ENCODE data around the gene TMEM59.
"Not testable (repeated sequence)": the region's sequence is repeated elsewhere in the genome, so short reads cannot be mapped to it uniquely, and the experiment has no call there.

Gene TMEM59

GRCh38 chr1:54037476-54037875 is 15.5 kb downstream of the TMEM59 start:
- no peak overlapping the region for H3K9ac ChIP-seq
- no peak overlapping the region for H3K4me3 ChIP-seq
- TF ChIP-seq Cebpa-rat (IDR thresholded peaks at IDR 0.05): no peak
- no peaks in the 10 kb centered on the region for H3K9me3 ChIP-seq
- no peaks in the 10 kb centered on the region for H4K20me1 ChIP-seq
- H3K27me3 ChIP-seq: no peaks in the 10 kb centered on the region
- no peaks in the 10 kb centered on the region for H3K4me1 ChIP-seq
- H3K36me3 ChIP-seq: peaks cover 93% of the 10 kb centered on the region
- H3K4me2 ChIP-seq: no peak overlapping the region
- H3K27ac ChIP-seq: no peak overlapping the region

DNA sequence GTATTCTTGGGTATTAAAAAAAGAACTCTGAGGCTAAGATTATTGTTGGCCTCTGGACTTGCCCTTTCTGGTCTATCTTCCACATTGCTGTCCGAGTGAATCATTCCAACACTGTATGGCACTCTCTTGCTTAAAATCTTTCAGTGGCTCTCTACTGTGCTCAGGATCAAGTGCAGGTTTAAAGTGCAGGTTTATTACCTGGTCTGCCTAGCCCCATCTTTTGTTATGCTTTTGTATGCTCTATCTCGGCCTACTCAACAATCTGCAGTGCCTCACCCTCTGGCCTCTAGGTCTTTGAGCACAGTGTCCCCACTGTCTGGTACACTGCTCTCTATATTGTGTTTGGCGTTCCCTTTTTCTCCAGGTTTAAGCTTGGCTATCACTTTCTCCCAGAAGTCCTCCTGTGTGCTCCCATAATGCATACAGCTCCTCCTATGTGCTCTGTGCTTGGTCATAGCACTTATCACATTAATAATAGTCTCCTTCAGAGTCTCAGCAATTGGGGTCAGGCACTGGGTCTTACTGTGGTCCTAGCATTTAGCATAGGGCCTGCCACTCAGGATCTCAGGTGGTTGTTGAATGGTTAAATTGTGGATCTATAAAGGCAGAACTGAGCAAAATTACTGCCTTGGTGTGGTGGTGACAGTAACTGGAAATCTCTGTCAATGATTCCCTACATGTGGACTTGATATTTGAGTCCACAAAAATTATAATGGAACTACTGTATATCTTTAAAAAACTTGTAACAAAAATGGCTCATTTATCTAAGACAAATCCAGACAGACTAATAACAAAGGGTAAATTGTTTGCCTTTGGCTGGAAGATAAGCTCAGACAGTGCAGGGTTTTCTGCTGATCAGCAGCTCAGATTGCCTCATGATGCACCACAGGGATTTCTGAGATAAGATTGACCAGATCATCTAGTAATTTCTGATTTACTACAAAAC is 24.4 kb downstream of the TMEM59 start:
- Histone ChIP-seq H3K4me1 (no peaks in the 10 kb centered on the region), H3K27ac (no peak overlapping the region), H4K20me1 (no peaks in the 10 kb centered on the region), H3K36me3 (peaks cover 46% of the 10 kb centered on the region), H3K27me3 (no peaks in the 10 kb centered on the region), H3K9ac (no peak overlapping the region), H3K4me3 (no peak overlapping the region), H3K9me3 (0 out of 2 replicates have a peak, but pooled peaks cover 3% of the 10 kb centered on the region), H3K4me2 (no peak overlapping the region)
- TF ChIP-seq Cebpa-rat (IDR thresholded peaks at IDR 0.05): no peak

DNA sequence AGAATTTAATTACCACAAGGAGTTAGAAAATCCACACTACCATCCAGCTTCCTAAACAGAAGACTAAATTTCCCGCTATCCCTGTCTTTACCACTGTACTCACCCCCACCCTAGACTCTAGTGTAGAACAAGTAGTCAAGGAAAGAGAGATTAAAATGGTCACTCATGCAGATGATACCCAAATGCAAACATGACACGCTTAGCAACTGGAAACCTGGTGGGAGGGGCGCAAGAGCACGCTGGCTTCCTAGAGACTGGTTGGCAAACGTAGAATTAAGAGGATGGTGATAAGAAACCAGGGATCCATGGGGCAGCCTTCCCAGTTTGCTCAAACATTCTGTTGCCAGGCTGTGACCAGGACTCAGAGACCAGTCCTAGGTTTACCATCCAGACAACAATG is 25.2 kb downstream of the TMEM59 start:
- no peak for TF ChIP-seq Cebpa-rat (IDR thresholded peaks at IDR 0.05)
- peaks cover 39% of the 10 kb centered on the region for H3K36me3 ChIP-seq
- H3K4me2 ChIP-seq: no peak overlapping the region

GRCh38 chr1:54024811-54025210 is 28.2 kb downstream of the TMEM59 start:
- H4K20me1 ChIP-seq, H3K27me3 ChIP-seq, H3K4me1 ChIP-seq: not testable (repeated sequence)

More for the DNA sequence above, 25.2 kb downstream of the TMEM59 start:
- Histone ChIP-seq H4K20me1 (no peaks in the 10 kb centered on the region), H3K9me3 (0 out of 2 replicates have a peak, but pooled peaks cover 3% of the 10 kb centered on the region), H3K9ac (no peak overlapping the region), H3K27me3 (no peaks in the 10 kb centered on the region), H3K4me1 (no peaks in the 10 kb centered on the region), H3K27ac (no peak overlapping the region), H3K4me3 (no peak overlapping the region)

GRCh38 chr1:54024358-54024757 is 28.6 kb downstream of the TMEM59 start:
- no peak overlapping the region for H3K27ac ChIP-seq
- H4K20me1 ChIP-seq: no peaks in the 10 kb centered on the region
- H3K9ac ChIP-seq: no peak overlapping the region
- no peak overlapping the region for H3K4me2 ChIP-seq
- H3K4me3 ChIP-seq: no peak overlapping the region
- no peak for TF ChIP-seq Cebpa-rat (IDR thresholded peaks at IDR 0.05)
- no peaks in the 10 kb centered on the region for H3K27me3 ChIP-seq
- 0 out of 2 replicates have a peak, but pooled peaks cover 3% of the 10 kb centered on the region for H3K9me3 ChIP-seq
- H3K36me3 ChIP-seq: peaks cover 6% of the 10 kb centered on the region; the same call in 1 of the 2 replicates
- no peaks in the 10 kb centered on the region for H3K4me1 ChIP-seq

More at GRCh38 chr1:54024811-54025210, 28.2 kb downstream of the TMEM59 start:
- H3K4me2 ChIP-seq, H3K27ac ChIP-seq, H3K4me3 ChIP-seq, H3K36me3 ChIP-seq, H3K9ac ChIP-seq, H3K9me3 ChIP-seq: not testable (repeated sequence)

DNA sequence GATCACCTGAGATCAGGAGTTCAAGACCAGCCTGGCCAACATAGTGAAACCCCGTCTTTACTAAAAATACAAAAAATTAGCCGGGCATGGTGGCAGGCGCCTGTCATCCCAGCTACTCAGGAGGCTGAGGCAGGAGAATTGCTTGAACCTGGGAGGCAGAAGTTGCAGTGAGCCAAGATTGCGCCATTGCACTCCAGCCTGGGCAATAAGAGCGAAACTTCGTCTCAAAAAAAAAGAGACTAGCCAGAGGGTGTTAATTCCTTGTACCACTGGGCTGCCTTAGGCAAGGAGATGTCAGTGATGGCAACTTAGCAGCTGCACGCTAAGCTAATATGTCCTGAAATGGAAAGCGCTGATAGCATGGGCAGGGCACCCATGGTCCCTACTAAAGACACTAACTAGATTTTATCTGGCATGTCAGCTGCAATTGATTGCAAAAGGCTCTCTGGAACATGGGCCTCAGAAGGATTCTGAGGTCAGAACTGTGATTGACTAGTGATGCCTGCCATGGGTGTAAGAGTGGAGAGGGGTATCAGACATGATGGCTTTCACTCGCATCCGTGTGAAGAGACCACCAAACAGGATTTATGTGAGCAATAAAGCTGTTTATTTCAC is 33.3 kb downstream of the TMEM59 start:
- H3K36me3 ChIP-seq, H3K4me3 ChIP-seq, H3K27me3 ChIP-seq, H3K27ac ChIP-seq, H3K4me2 ChIP-seq, H4K20me1 ChIP-seq, H3K9ac ChIP-seq, H3K4me1 ChIP-seq, H3K9me3 ChIP-seq: not testable (repeated sequence)

DNA sequence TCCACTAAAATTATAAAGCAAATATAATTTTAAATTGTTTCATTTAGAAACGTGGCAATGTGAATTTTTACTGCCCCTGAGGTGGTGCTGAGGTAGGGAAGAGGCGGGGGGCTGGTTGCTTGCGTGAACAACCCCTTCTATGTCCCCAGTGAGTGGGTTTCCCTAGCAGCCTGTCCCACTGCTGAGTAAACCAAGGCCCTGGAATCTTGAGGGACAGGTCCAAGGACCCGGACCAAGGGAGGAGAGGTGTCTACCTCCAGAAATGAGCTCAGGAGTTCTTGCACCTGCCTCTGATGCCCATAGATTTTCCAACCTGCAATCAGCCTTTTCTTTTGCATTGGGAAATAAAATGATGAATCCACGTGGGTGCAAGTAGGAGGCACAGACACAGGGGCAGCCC is 34.4 kb downstream of the TMEM59 start:
- H3K9ac ChIP-seq: no peak overlapping the region
- no peaks in the 10 kb centered on the region for H3K9me3 ChIP-seq
- H3K4me2 ChIP-seq: no peak overlapping the region
- no peak overlapping the region for H3K4me3 ChIP-seq
- no peak for TF ChIP-seq Cebpa-rat (IDR thresholded peaks at IDR 0.05)
- no peaks in the 10 kb centered on the region for H3K36me3 ChIP-seq
- no peaks in the 10 kb centered on the region for H4K20me1 ChIP-seq
- H3K27ac ChIP-seq: no peak overlapping the region
- no peaks in the 10 kb centered on the region for H3K27me3 ChIP-seq
- H3K4me1 ChIP-seq: no peaks in the 10 kb centered on the region

DNA sequence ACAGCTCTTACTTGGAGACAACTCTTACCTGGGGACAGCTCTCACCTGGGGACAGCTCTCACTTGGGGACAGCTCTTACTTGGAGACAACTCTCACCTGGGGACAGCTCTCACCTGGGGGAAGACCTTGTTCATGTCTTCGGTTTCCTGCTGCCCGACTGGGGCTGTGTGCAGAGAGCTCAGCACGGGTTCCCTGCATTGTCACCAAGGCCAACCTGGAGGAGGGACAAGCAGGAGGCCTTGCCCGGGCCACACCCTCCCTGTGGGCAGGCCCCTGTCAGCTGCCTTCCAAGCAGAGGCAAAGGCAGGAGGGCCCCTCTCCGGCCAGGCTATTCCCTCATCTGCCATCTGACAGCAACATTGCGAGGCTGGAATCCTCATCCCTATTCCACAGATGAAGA is 35.0 kb downstream of the TMEM59 start, which contains the start of gene LDLRAD1:
LDLRAD1 (minus strand) TSS at position 208 of the 400 bp plus-strand sequence; CDS start at position 134, 74 bp downstream.
- H3K9ac ChIP-seq: no peak within 1 kb of the TSS
- no peaks in the 10 kb centered on the region for H4K20me1 ChIP-seq
- no peaks in the 10 kb centered on the region for H3K4me1 ChIP-seq
- H3K27me3 ChIP-seq: no peaks in the 10 kb centered on the region
- no peak within 1 kb of the TSS for H3K27ac ChIP-seq
- no peak within 1 kb of the TSS for H3K4me3 ChIP-seq
- no peak within 1 kb of the TSS for H3K4me2 ChIP-seq
- no peak for TF ChIP-seq Cebpa-rat (IDR thresholded peaks at IDR 0.05)
- H3K9me3 ChIP-seq: no peaks in the 10 kb centered on the region
- H3K36me3 ChIP-seq: no peaks in the 10 kb centered on the region

- no peak overlapping the region for H3K27ac ChIP-seq
- no peaks in the 10 kb centered on the region for H3K27me3 ChIP-seq
- no peak for TF ChIP-seq Cebpa-rat (IDR thresholded peaks at IDR 0.05)
- no peak overlapping the region for H3K4me2 ChIP-seq
- no peaks in the 10 kb centered on the region for H3K36me3 ChIP-seq
- H3K4me1 ChIP-seq: no peaks in the 10 kb centered on the region
- no peaks in the 10 kb centered on the region for H3K9me3 ChIP-seq
- H3K9ac ChIP-seq: no peak overlapping the region
- no peak overlapping the region for H3K4me3 ChIP-seq
- no peaks in the 10 kb centered on the region for H4K20me1 ChIP-seq
Measured at GRCh38 chr1:54016343-54017282, 36.4 kb downstream of the TMEM59 start.

Measured in BLaER1 (cell line).